ENCODE data around the gene TRPM3.

Gene TRPM3

DNA sequence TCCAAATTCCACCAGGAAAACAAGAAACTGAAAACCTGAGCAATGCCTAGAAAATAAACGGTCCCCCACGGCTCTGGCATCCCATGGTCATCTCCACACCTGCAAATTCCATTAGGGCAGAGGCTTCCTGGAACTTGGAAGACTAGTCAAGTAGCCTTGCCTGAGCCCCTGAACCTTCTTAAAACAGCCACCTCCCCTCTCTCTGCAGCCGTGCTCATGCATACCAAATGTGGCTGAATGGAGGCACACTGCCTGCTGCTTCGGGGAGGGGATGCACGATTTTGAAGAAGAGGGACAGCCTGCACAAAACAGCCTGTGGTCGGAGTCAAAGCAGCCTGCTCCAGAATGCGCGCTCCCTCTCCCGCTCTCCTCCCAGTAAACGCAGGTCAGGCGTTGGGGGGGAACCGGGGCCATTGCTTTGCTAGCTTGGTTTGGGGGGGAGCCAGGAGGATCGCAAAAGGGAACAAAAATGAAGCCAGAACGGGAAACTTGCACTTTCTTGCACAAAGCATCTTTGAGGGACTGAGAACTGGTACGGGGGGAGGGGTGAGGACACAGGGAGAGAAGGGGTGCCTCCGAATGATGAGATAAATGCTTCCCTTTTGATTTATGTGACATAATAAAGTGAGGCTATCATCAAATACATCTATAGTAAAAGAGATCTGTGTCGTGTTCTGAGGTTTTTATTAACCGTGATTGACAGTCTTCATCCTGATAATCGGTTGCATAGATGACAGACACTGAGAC lies at the start of gene TRPM3:
TSS of gene TRPM3 (minus strand) at position 347 of the 747 bp plus-strand sequence. CDS start at position 80, 267 bp downstream.
- no peak for DNase-seq

DNA sequence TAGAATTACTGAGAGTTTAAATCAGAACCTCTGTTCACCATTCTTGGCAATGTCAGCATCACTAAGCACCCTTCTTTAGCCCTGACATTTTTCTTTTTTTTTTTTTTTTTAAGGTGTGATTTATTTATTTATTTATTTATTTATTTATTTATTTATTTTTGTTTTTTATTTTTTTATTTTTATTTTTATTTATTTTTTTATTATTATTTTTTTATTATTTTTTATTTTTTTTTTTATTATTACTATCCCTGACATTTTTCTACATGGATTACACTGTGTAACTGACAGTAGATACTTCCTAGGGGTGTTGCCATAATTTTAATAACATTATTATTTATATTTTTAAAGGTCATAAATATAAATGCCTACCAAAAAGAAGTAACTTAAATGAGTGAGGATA lies 47.0 kb upstream of the TRPM3 start:
- DNase-seq: no peak

DNA sequence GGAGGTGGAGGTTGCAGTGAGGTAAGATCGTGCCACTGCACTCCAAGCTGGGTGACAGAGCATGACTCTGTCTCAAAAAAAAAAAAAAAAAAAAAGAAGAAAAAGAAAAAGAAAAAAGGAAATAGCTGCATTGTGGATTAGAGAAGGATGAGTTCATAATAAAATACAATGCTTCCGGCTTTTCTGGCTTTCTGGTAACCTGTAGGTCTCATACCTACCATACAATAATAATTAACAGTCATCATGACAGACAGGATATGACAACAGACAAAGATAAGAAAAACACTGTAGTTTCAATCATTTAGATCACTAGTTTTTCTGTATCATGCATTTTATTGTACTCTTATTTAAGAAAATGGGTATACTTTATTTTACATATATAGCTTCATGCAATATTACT lies 40.7 kb upstream of the TRPM3 start:
- no peak for DNase-seq

DNA sequence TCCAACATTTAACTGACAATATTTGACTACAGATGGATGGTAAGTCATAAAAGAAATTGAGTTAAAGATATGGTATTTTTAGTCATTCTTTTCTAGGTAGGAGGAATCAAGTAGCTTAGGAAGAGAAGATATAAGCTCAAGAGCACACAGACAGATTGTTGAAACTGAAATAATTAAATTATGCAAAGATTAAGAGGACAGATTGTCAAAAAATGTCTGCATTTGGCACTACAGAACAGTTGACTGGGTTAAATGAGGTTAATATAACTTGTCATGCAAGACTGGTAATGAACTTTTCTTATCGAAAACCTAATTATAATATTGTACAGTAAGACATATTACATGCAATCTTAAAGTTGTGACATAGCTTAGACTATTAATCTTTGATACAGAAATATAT lies 36.3 kb upstream of the TRPM3 start:
- no peak for DNase-seq

DNA sequence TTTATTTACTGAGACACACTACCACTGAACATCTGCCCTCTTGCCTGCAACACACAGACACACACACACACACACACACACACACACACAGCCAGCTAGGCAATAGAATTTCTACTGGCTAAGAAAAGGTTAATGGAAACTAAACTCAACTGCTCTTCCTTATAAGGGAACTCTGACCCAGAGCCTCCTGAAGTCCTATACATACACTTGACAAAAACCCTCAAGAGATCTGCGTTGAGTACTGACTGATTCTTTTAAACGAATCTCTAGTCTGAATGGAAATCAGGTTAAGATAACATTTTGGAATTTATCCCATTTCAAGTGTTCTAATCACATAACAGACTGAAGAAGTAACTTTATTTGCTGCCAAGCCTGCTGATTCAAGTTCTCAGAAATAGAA lies 25.9 kb upstream of the TRPM3 start:
- DNase-seq: no peak

DNA sequence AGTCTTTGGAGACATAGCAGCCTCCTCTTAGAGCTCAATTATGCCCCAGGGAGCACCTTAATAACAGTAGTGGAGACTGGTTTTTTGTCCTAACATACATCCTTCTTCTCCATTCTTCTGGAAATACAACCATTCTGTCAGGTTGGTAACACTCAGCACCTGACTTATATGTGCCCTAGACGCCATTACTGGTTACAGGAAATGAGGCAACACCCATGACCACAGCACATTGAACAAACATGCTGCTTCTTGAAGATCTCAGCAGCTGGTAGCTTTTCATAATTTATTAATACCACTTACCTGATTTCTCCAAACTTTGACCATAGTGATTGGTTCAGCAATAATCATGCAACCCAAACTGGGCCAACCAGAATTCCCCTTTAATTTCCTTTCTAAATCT lies 25.1 kb upstream of the TRPM3 start:
- no peak for DNase-seq

DNA sequence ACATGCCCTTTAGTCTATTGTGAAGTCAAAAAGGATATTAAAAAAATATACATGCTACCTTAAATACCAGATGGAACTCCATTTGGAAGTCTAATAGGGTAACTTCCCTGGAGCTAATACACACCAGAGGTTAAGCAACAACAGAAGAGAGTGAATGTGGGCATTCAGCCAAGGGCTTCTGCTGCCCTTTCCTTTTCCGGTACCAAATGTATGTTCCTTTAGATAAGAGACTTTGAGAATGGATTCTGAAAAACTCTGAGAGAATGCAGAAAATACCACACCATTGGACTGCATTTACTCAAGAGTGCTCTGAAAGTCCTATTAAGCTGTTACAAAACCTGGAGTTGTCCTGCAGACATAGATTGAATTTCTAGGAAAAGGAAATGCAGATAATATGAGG lies 23.8 kb upstream of the TRPM3 start:
- DNase-seq: no peak

DNA sequence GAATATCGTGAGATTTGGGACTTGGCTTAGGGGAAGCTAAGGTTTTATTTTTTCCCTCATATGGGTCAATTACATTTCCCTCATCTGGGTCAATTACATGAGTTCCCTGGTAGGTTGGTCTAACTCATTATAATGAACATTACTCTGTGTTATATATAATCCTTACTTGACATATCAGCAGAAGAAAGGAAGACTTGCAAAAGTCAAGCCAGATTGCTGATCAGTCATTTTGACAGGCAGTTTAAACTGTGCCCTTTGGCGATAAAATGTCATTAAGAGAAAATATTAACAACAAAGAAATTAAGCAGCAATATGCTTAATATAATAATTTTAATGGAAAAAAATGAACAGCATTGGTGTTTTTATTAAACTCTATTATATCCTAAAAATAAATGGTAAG lies 23.1 kb upstream of the TRPM3 start:
- no peak for DNase-seq

DNA sequence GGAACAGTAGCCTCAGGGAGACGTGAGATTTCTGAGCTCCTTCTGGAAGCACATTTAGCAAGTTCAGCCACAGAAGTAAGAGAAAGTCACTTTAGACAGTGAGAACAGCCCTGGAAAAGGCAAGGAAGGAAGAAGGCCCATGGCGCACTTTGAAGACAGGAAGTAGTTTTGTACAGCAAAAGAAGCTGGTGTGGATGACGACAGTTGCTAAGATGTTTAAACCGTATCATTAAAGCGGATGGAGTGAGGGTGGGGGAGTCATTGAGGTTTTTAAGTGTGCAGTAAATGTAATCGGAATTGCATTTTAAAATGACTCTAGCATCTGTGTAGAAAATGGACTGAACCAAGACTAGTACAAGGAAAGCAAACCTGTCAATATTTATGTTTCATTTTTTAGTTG lies 15.3 kb upstream of the TRPM3 start:
- no peak for DNase-seq

DNA sequence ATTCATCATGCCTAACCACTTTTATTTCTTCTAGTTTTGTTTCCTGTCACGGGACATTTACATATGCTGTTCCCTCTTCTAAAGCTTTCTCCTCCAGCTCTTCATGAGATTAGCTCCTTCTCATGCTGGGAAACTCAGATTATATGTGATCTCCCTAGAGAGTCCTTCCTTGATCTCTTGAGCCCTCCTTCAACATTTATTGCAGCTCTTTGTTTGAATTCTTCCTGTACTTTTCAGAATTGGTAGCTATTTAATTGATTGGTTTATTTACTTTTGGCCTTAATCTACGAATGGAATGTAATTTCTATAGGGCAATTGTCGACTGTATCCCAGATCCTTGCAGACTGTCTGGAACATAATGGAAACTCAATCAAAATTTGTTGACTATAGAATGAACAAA lies 9.7 kb upstream of the TRPM3 start:
- no peak for DNase-seq

DNA sequence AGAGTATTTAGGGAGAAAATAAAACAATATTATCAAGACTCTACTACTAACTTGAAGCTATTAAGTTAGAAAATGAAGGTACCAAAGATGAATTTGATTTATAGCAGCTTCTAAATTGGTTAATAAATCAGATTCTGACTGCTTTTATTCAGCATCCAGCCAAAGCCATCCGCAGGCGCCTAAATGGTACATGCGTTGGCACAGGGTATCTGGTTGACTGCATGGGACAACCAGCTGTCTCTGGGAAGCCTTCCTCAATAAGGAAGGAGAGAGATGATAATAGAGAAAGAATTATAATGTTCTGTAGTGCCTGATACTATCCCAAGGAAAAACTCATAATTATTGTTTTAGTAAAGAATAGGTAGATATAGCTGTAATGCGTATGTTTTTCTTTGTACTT lies 9.1 kb upstream of the TRPM3 start:
- DNase-seq: no peak

DNA sequence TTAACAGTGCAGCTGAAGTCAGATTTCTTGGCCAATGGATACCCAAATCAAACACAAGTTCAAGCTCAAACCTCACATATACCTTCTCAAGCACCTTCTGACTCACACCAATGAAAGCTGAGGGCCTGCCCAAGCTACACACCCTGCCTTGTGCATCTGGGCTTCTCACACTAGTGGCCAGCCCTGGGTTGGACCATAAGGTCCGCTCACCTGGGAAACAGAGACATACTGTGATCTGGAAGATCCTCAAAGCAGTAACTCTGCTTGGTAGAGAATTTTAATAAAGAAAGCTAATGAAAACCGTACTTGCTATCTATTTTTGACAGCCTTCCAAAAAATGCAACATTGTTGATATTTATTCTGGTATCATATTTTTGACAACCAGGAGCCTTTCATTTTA lies 7.4 kb upstream of the TRPM3 start:
- no peak for DNase-seq

DNA sequence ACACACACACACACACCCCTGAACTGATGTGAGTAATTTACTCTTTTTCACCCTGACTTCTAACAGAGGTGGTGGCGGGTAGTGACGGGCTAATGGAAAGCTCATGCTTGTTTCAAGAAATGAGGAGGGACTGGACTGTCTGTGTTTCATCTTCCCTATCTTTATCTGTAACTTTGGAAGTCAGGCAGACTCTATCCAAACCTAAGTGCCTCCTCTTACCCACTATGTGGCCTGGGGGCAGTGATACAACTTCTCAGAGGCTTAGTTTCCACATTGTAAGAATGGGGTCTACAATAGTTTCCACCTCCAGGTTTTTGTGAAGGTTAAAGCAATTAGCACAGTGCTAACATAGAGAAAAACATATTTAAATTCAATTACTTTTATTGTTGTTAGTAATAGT lies 5.9 kb upstream of the TRPM3 start:
- DNase-seq: no peak

DNA sequence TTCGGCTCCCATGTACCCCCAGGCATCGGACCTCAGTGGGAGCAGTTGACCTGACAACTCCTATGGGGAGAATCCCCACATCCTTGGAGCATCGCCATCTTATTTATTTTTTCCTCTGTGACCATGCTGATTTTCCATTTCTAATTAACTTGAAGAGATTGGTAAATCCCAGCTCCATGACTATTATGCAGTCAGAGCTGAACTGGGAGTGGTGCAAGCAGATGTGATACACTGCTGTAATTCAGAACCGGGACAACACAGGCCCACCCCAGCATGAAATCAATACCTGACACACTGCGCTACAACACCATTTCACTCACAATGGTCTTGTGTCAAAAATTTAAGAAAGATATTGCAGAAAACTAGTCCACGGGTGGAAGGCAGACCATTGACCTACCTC lies 1.0 kb upstream of the TRPM3 start:
- DNase-seq: no peak

DNA sequence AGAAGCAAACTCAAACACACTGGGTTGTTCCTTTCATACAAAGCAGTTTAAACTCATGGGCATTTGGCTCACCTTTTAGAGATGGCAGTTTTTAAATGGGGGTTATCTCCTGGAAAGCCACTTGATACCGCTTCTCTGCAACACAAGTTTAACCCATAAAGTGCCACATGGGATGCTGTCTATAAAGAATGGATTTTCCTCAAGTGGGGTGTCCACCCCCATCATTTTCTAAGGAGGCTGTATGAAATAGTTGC lies 528 bp upstream of the TRPM3 start:
- no peak for DNase-seq

DNA sequence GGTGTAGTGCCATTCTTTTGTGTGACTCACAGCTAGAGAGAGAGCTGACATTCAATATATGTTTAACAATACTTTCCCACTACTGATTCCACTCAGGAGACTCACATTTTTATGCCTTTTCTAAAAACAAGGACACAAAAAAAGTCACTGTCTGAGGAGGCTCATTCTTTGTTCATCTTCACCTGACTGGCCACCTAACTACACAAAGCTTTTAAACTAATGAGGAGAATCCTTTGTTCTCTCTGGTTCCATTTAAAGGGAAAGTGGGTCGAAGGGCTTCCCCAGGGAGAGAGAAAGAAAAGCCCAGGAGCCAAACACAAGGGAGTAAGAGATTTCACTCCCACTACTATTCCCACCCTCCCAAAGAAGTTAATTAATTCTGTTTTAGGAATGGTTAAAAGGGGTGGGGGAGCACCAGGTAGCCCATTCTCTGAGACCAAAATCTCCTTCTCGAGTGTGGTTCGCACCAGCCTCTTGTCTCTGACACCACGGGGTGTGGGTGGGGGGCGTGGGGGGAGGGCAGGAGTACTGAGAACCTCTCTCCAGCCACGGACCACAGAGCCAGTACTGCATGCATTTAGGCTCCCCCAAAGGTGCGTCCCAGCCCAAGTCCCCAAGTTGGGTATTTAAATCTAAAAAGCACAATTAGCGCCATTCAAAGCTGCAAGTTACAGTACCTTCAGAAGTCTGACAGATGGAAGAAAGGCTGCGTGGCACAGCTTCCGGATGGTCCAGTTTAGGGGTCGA lies 747 bp downstream of the TRPM3 start:
- DNase-seq: no peak

DNA sequence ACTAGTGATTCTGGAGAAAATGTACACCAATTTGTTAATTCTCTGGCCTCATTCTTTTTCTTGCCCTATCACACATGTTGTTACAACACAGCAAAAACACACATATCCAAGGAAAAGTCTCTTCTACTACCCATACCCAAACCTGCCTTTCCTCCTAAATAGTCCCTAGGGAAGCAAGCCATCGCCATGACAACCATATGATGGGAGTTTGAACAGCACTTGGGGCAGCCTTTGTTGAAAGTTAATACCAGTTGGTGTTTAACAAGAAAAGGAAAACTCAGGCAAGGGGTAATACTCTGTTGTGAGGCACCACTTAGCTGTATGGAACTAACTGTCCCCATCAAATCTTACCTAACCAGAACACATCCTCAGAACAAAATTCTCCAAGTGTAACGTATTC lies 1.7 kb downstream of the TRPM3 start:
- DNase-seq: no peak

DNA sequence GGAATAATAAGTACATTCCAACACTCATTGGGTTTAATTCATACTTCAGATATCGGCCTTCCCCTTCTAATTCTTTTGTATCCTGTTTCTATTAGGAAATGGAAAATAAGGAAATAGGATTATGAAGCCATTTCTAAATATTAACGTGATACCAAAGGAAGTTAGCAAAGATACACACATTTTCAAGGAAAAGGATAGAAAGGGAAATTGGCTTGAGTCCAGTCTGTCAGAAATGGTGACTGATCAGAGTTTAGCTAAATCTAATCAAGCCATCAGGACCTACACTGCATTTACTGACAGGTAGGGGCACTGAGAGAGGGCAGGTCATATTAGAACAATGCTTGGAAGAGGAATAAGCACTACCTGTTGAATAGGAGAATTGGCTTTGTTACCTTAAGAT lies 3.1 kb downstream of the TRPM3 start:
- no peak for DNase-seq

DNA sequence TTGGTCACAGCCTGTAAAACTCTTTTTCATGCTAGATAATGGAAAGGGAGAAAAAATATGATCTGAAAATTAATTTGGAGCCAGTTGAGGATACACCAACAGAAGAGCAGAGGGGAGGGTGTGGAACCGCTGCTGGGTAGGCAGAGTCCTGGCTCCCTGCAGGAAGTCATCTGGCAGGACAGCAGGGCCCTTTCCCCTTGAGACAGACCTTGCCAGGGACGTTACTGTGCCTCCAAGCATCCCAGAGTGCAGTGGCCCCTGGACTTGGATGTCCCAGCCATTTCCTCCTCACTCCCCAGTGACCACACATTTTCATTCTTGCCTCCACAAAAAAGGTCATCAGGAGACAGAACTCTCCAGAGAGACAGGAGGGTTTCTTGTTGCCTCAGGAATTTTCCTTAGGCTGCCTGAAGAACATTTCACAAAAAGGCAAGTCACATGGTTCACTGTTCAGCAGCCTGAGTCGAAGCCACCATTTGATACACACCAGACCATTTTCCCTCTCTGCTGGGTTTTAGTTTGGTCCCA lies 5.9 kb downstream of the TRPM3 start:
- no peak for DNase-seq

DNA sequence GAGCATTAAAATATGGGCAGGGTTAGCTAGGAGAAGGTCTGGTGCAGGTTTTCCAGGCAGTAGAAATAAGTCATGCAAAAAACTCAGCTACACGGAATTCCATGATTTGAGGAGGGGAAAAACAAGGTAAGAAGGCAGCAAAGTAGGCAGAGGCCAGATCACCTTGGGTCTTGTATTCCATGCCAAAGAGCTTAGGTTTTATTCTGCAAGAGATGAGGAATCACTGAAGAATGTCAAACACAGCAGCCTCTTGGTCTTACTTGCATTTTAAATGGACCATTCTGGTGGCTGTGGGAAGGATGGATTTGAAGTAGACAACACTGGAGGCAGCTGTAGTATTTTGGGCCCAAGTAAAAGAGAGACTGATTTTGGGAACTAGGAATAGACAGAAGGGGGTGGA lies 8.6 kb downstream of the TRPM3 start:
- no peak for DNase-seq

DNA sequence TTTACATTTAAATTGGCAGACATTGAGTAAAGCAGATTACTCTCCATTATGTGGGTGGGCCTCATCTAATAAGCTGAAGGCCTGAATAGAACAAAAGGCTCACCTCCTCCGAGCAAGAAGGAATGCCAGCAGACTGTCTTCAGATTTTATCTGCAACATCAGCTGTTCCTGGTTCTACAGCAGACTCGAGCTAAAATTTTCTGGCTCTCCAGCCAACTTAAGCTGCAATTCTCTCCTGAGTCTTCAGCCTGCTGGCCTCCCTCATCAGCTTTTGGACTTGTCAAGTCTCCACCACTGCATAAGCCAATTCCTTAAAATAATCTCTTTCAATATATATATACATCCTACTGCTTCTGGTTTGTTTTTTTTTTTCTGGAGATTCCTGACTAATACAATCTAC lies 12.5 kb downstream of the TRPM3 start:
- no peak for DNase-seq

DNA sequence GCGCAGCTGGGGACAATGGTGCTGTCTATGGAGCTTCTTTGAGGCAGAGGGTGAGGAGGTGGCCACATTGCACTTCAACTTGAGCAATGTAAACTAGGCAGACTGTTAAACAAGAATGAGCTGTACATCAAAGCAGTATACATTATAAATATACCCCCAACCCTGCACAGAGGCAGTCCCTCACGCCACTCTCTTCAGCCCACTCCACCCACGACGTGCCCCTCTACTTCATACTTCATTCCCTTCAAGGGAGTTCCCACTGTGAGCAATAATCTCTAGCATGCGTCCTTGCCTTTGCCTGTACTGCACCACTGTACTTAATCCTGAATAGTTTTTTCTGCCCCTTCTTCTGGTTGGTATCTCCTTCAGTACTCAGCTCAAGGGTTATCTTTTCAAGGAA lies 14.4 kb downstream of the TRPM3 start:
- no peak for DNase-seq

DNA sequence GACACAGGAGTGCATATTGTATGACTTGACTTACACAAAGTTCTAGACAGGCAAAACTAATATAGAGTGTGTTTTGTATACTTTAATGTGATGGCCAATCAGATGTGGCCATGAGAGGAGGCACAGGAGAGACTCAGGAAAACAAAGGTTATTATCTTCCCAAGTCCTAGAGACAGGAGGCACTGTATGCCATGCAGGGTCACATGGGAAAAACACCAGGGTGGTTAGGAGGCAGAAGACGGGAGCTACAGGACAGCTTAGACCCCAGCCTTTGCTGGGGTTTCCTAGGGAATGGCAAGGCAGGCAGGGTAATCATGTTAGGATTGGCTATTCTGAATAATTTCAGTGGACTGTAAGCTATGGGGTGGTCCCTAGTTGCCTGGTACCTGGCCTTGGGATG lies 16.2 kb downstream of the TRPM3 start:
- DNase-seq: no peak

DNA sequence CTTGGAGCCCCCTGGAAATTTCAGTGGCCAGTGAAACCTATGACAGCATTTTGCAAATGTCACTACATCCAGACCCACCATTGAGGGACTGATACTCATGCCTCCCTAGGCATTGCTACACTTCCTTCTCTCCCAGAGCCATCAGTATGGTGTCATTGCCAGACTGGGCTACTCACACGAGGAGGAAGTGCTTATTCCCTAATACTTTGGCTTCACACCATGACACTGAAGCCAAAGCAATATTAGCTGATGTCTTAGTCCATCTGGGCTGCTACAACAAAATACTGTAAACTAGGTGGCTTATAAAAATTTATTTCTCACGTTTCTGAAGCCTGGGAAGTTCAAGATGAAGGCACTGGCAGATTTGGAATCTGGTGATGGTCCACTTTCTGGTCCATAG lies 22.6 kb downstream of the TRPM3 start:
- DNase-seq: no peak

DNA sequence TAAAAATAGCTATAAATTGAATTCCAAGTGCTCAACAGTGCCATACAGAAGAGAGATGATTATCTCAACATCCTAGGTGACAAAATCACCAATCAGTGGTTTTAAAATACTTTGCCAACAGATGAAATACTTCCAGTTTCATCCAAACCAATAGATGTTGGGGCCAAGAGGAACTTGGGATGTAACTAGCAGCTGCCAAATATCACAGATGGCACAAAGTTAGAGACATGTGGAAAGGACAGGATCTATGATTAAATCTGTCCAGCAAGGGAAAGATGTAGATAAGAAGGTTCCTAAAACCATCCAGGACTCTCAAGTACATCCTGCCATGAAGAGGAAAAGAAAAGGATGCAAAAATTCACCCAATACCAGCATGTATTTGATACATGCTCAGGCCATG lies 23.8 kb downstream of the TRPM3 start:
- no peak for DNase-seq
